Esophagus squamous epithelium (tissue), 5 donors: Measurements from ENCODE around the gene ELP4. TPM values are rescaled to one million over a fixed set of nuclear protein-coding genes. Genes with fewer than 3 reads are reported as not detected.
A peak's percentile ranks its signal among the peaks of the same experiment; 100 is the strongest.

Experiments used
- DNase-seq: peaks from one replicate; lab custom pipeline; 2025; lab: John Stamatoyannopoulos, UW
- H3K27ac ChIP-seq, 4 donors: fragments of 200-600 bp; sonication (generic); one replicate each; pipeline ENCODE4 v1.5.1; 2016 to 2019; ENCODE audit warnings: mild to moderate bottlenecking in 1 of 4
- H3K27me3 ChIP-seq, 4 donors: fragments of 200-600 bp; sonication (generic); 1 replicate in 3 of 4; 2 replicates in 1 of 4; pipeline versions ENCODE4 v1.5.1 to v1.6.0; 2017 to 2021; ENCODE audit warnings: antibody characterized with exemption in 1 of 4
- H3K36me3 ChIP-seq, 3 donors: fragments of 200-600 bp; sonication (generic); one replicate each; pipeline ENCODE4 v1.5.1; 2016 to 2019
- H3K4me1 ChIP-seq, 3 donors: fragments of 200-600 bp; sonication (generic); one replicate each; pipeline ENCODE4 v1.5.1; 2017 to 2019
- H3K4me3 ChIP-seq, 4 donors: fragments of 200-600 bp; sonication (generic); 1 replicate in 3 of 4; 2 replicates in 1 of 4; pipeline ENCODE4 v1.5.1; 2016 to 2019; ENCODE audit warnings: mild to moderate bottlenecking in 2 of 4, moderate library complexity in 1 of 4
- H3K9me3 ChIP-seq, 3 donors: fragments of 200-600 bp; sonication (generic); one replicate each; pipeline ENCODE4 v1.5.1; 2016 to 2019
- CTCF ChIP-seq, 6 experiments: fragments of 450-650 bp in 4 of 6; fragments of 200-600 bp in 2 of 6; sonication (generic) in 2 of 6; IDR thresholded peaks; one replicate each; pipeline ENCODE4 v1.5.1; 2016 to 2019; ENCODE audit warnings: antibody characterized with exemption in 6 of 6, mild to moderate bottlenecking in 4 of 6, moderate library complexity in 4 of 6
- POLR2A ChIP-seq, 4 donors: fragments of 450-650 bp; IDR thresholded peaks; one replicate each; pipeline ENCODE4 v1.6.1; 2017; ENCODE audit warnings: antibody characterized with exemption in 4 of 4, mild to moderate bottlenecking in 4 of 4, moderate library complexity in 3 of 4
- WGBS, 2 donors: methylation state at CpG; one replicate each; pipeline ENCODE4 v1.1.5; 2018; 5-methylcytosine and 5-hydroxymethylcytosine counted together
- intact Hi-C: fragments of 100-400 bp; cut with DNase I; formaldehyde crosslinking; loops from one replicate; pipeline ENCODE4 v1.15.0; 2022
- total RNA-seq, 4 donors: library from RNA; depleted of rRNA; stranded (reverse); fragments of >200 nt; gene quantifications; one replicate each; pipeline ENCODE4 v1.1.0, GENCODE V29; 2016
- donor health status: DM: yes; HTN: yes; CAD: no.

Gene ELP4
- total RNA-seq, 4 donors from 2014 or later, result 15.7 to 24.6 (median 23.9) TPM

DNA sequence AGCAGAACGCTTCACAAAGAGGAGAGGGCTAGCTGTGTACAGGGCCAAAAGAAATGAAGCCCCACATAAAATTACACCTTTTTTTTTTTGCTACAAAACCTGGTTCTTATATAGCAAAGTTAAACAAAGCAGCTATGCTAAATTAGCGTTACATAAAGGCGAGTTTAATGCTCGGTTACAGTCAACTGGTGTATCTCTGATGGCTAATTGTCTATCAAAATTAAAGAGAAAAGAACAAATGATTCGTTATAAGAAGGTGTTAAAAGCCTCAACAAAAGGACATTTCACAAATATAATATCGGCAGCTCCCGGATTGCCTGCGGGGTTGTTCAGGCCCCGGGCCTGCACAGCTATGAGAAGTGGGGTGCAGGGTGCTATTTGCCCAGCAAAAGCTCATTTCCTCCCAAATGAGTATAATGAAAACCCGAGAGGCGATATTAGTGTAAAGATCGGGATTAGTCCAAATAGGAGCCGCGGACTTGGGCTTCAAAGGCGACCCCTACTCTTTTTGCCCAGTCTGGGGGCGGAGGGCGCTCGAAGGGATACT, 314.8 kb downstream of the ELP4 start:
- Histone ChIP-seq H3K4me3 (no peak overlapping the region), H3K9me3 (no peaks in the 10 kb centered on the region), H3K4me1 (peaks cover 2 to 39% (median 5%) of the 10 kb centered on the region in 3 donors), H3K27me3 (peaks cover 52 to 100% (median 70%) of the 10 kb centered on the region in 4 donors), H3K36me3 (no peaks in the 10 kb centered on the region), H3K27ac (no peak overlapping the region)
- TF ChIP-seq CTCF (IDR thresholded peaks at IDR 0.05), result no peak
- TF ChIP-seq POLR2A (IDR thresholded peaks at IDR 0.05), result no peak
- DNase-seq, result no peak
- WGBS, 2 donors, result 13 to 19% methylated on average over 13 to 16 of the region's 18 CpGs
- intact Hi-C loops, result no loop called here

GRCh38 chr11:31824879-31825837, 315.6 kb downstream of the ELP4 start:
- no peaks in the 10 kb centered on the region for H3K9me3 ChIP-seq
- peaks cover 2 to 32% (median 5%) of the 10 kb centered on the region in 3 donors for H3K4me1 ChIP-seq
- H3K27ac ChIP-seq, result no peak overlapping the region
- 26% methylated on average over 26 to 43 of the region's 52 CpGs for WGBS, 2 donors
- intact Hi-C loops, result no loop called here
- no peaks in the 10 kb centered on the region for H3K36me3 ChIP-seq
- no peak for DNase-seq
- H3K4me3 ChIP-seq, result peak overlapping the region in 1 of 4 donors; percentile 15
- peaks cover 45 to 100% (median 64%) of the 10 kb centered on the region in 4 donors for H3K27me3 ChIP-seq
- TF ChIP-seq POLR2A (IDR thresholded peaks at IDR 0.05) (no peak), CTCF (IDR thresholded peaks at IDR 0.05) (no peak)

DNA sequence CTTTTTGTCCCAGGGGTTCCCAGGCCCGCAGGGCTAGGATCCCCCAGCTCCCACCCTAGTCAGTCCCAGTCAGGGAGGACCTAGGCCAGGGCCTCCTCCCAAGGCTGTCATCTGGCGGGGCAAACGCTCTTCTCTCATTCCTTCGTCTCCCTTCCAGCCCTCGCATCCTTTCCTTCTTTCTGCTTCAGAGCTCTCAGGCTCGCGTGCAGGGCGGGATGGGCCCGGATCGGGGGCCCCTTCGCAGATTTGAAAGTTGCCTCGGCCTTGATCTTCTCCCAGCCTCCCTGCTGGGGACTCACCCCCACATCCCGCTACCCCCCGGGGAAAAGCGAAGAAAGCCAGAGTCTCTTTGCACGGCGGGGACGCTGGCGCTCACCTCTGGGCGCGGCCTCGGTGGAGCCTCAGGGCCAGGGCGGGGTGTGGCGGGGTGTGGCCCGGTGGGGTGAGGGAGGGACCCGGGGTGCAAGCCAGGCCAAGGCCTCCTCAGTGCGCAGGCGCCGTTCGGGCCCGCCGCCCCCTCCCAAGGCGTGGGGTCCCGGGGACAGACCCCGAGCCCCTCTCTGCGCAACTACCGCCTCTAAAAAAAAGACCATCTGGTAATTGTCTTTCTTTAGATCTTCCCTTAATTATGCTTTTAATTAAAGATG, 316.4 kb downstream of the ELP4 start:
- Histone ChIP-seq H3K4me3 (peak overlapping the region in 1 of 4 donors; percentile 15), H3K27ac (no peak overlapping the region), H3K36me3 (no peaks in the 10 kb centered on the region), H3K4me1 (peaks cover 2 to 27% (median 5%) of the 10 kb centered on the region in 3 donors), H3K9me3 (no peaks in the 10 kb centered on the region), H3K27me3 (peaks cover 37 to 100% (median 57%) of the 10 kb centered on the region in 4 donors)
- no peak for DNase-seq
- no peak for TF ChIP-seq CTCF (IDR thresholded peaks at IDR 0.05)
- no peak for TF ChIP-seq POLR2A (IDR thresholded peaks at IDR 0.05)
- 10 to 33% methylated on average over 4 to 20 of the region's 37 CpGs for WGBS, 2 donors
- intact Hi-C loops, result no loop called here

- WGBS, 2 donors, result 13 to 19% methylated on average over 17 to 28 of the region's 55 CpGs
- H3K4me1 ChIP-seq, result peaks cover 2 to 27% (median 5%) of the 10 kb centered on the region in 3 donors
- no peaks in the 10 kb centered on the region for H3K9me3 ChIP-seq
- no peak overlapping the region for H3K27ac ChIP-seq
- intact Hi-C loops, result no loop called here
- no peak for DNase-seq
- H3K27me3 ChIP-seq, result peaks cover 34 to 100% (median 51%) of the 10 kb centered on the region in 4 donors
- TF ChIP-seq POLR2A (IDR thresholded peaks at IDR 0.05), result no peak
- TF ChIP-seq CTCF (IDR thresholded peaks at IDR 0.05), result no peak
- no peaks in the 10 kb centered on the region for H3K36me3 ChIP-seq
- peak overlapping the region in 1 of 4 donors; percentile 37 for H3K4me3 ChIP-seq
Observed at GRCh38 chr11:31826536-31827438, 317.2 kb downstream of the ELP4 start.
